Adipocyte (in vitro differentiated cells): Measurements from ENCODE around the gene ZNF786.
A peak's percentile ranks its signal among the peaks of the same experiment; 100 is the strongest.
"Not testable (repeated sequence)": the region's sequence is repeated elsewhere in the genome, so short reads cannot be mapped to it uniquely, and the experiment has no call there.

Experiments
- DNase-seq: peaks from one replicate; pipeline ENCODE4 v3.0.0-alpha.2; 2015; ENCODE audit warnings: low read depth
- H3K27me3 ChIP-seq: replicated peaks from 2 replicates; pipeline ENCODE4 v1.7.0; 2013; ENCODE audit warnings: mild to moderate bottlenecking, low read length, moderate library complexity; ENCODE audit not compliant: control insufficient read depth, insufficient read depth
- H3K36me3 ChIP-seq: 2 replicates; pipeline ENCODE4 v1.7.0; 2013; ENCODE audit warnings: low read length, mild to moderate bottlenecking, moderate library complexity; ENCODE audit not compliant: control insufficient read depth, insufficient read depth, severe bottlenecking
- H3K4me1 ChIP-seq: 2 replicates; pipeline ENCODE4 v1.7.0; 2013; ENCODE audit warnings: mild to moderate bottlenecking, low read length, moderate library complexity; ENCODE audit not compliant: control insufficient read depth, insufficient read depth
- H3K4me3 ChIP-seq: 2 replicates; pipeline ENCODE4 v1.7.0; 2013; ENCODE audit warnings: mild to moderate bottlenecking, low read length, moderate library complexity
- H3K9ac ChIP-seq: 2 replicates; pipeline ENCODE4 v1.7.0; 2013; ENCODE audit warnings: mild to moderate bottlenecking, low read length, moderate library complexity
- H3K9me3 ChIP-seq: 2 replicates; pipeline ENCODE4 v1.7.0; 2013; ENCODE audit warnings: mild to moderate bottlenecking, low read length, moderate library complexity; ENCODE audit not compliant: control insufficient read depth

ZNF786 gene

DNA sequence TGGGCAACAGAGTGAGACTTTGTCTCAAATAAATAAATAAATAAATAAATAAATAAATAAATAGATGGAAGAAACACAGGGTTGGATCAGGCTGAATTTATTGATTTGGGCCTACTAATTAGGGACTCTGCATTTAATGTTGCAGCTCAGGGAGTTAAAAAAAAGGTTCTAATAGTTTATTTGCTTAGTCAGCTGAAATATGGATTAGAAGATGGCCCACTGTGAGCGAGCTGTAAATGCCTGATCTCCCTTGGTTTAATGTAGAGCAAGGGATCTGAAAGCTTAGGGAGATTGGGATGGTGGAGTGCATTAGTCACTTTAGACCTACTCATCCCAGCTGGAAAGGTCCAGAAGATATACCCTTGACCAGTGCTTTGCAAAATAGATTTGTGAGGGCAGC lies 37.1 kb downstream of the ZNF786 start:
- H3K9ac ChIP-seq = no peak overlapping the region
- no peaks in the 10 kb centered on the region for H3K4me1 ChIP-seq
- peaks cover 4% of the 10 kb centered on the region for H3K27me3 ChIP-seq
- H3K4me3 ChIP-seq = no peak overlapping the region
- no peaks in the 10 kb centered on the region for H3K9me3 ChIP-seq
- no peaks in the 10 kb centered on the region for H3K36me3 ChIP-seq
- no peak for DNase-seq

DNA sequence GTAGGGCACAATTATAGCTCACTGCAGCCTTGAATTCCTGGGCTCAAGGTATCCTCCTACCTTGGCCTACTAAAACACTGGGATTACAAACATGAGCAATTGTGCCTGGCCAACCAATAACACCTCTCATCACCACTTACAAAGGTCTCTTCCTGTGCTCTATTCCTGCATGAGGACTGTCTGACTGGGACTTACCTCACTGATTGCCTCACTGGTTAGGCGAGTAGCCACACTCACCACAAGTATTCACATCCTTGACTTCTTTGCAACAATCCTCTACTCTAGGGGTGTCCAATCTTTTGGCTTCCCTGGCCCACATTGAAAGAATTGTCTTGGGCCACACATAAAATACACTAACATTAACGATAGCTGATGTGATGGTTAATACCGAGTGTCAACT lies 39.6 kb downstream of the ZNF786 start:
- Histone ChIP-seq H3K36me3 (no peaks in the 10 kb centered on the region), H3K4me3 (no peak overlapping the region), H3K9ac (no peak overlapping the region), H3K27me3 (peaks cover 4% of the 10 kb centered on the region), H3K9me3 (no peaks in the 10 kb centered on the region), H3K4me1 (no peaks in the 10 kb centered on the region)
- DNase-seq = no peak

DNA sequence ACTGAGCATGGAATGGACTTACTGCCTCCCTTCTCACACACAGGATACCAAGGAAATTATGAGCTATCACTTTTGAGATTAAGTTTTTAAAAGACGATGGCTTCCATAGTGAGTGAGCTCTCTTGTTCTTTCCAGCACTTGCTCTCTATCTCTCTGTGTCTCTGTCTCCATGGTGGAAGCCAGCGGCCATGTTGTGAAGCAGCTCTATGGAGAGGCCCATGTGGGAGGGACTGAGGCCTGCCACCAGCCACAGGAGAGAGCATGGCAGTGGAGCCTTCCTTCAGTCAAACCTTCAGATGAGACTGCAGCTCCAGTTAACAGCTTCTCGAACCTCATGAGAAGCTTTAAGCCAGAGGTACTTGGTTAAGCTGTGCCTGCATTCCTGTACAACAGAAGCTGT lies 41.7 kb downstream of the ZNF786 start:
- H3K4me3 ChIP-seq = no peak overlapping the region
- H3K4me1 ChIP-seq = no peaks in the 10 kb centered on the region
- peaks cover 4% of the 10 kb centered on the region for H3K27me3 ChIP-seq
- no peak for DNase-seq
- H3K36me3 ChIP-seq = no peaks in the 10 kb centered on the region
- H3K9ac ChIP-seq = no peak overlapping the region
- no peaks in the 10 kb centered on the region for H3K9me3 ChIP-seq

DNA sequence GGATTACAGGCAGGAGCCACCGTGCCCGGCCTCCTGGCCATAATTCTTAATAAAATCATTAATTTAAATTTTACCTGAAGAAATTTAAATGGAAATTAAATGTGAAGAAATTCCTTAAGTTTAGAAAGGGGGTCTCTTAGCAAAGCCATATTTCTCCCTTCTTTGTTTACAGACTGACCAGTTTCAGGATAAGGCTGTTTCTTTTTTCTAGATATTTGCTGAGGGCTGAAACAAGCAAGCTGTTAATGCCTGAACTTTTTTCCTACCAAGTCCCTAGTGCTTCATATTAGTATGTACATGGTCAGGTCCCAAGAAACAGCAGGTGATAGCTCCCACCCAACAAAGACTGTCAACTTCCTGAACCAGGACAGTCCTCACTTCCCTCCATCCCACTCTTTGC lies 44.1 kb downstream of the ZNF786 start:
- H3K4me3 ChIP-seq = no peak overlapping the region
- H3K9me3 ChIP-seq = no peaks in the 10 kb centered on the region
- no peak for DNase-seq
- H3K9ac ChIP-seq = no peak overlapping the region
- H3K27me3 ChIP-seq = peaks cover 3% of the 10 kb centered on the region
- H3K36me3 ChIP-seq = no peaks in the 10 kb centered on the region
- no peaks in the 10 kb centered on the region for H3K4me1 ChIP-seq

DNA sequence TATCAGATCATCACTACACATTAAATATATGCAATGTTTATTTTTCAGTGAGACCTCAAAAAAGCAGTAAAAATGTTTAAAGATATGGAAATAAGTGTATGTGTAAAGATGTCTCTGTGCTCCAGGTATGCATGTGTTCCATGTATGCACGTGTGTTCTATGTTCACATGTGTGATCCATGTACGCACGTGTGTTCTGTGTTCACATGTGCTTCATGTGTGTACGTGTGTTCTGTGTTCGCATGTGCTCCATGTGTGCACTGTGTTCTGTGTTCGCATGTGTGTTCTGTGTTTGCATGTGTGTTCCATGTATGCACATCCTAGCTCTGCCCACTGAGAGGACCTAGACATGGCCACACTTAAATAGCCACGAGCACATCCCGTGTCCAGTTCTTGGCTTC lies 46.6 kb downstream of the ZNF786 start:
- H3K36me3 ChIP-seq = no peaks in the 10 kb centered on the region
- H3K9me3 ChIP-seq = no peaks in the 10 kb centered on the region
- H3K9ac ChIP-seq = no peak overlapping the region
- H3K4me3 ChIP-seq = no peak overlapping the region
- no peaks in the 10 kb centered on the region for H3K4me1 ChIP-seq
- no peak for DNase-seq
- no peaks in the 10 kb centered on the region for H3K27me3 ChIP-seq

DNA sequence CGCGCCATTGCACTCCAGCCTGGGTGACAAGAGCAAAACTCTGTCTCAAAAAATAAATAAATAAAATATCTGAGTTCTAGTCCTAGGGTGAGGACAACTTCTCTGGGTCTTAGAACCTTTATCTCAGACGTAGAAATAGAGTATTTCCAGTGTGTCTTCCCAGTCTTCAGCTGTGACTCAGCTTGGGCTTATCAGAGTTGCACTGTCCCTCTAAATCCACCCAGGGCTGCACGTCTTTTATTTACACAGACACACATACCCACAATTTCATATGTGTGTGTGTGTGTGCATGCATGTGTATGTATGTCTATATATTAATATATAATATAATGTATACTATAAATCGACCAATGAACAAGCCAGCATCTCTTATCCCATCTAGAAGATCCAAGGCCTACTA lies 49.2 kb downstream of the ZNF786 start:
- DNase-seq = no peak
- H3K36me3 ChIP-seq = no peaks in the 10 kb centered on the region
- H3K4me3 ChIP-seq = no peak overlapping the region

DNA sequence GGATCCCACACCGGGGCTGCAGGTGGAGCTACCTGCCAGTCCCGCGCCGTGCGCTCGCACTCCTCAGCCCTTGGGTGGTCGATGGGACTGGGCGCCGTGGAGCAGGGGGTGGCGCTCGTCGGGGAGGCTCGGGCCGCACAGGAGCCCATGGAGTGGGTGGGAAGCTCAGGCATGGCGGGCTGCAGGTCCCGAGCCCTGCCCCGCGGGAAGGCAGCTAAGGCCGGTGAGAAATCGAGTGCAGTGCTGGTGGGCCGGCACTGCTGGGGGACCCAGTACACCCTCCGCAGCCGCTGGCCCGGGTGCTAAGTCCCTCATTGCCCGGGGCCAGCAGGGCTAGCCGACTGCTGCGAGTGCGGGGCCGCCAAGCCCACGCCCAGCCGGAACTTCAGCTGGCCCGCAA lies 51.9 kb downstream of the ZNF786 start:
- H3K27me3 ChIP-seq, H3K9me3 ChIP-seq, H3K4me1 ChIP-seq, H3K36me3 ChIP-seq, H3K4me3 ChIP-seq, H3K9ac ChIP-seq, DNase-seq: not testable (repeated sequence)

More for the DNA sequence above, 49.2 kb downstream of the ZNF786 start:
- H3K4me1 ChIP-seq = no peaks in the 10 kb centered on the region
- H3K27me3 ChIP-seq = peaks cover 3% of the 10 kb centered on the region
- peaks cover 4% of the 10 kb centered on the region for H3K9me3 ChIP-seq
- H3K9ac ChIP-seq = no peak overlapping the region

DNA sequence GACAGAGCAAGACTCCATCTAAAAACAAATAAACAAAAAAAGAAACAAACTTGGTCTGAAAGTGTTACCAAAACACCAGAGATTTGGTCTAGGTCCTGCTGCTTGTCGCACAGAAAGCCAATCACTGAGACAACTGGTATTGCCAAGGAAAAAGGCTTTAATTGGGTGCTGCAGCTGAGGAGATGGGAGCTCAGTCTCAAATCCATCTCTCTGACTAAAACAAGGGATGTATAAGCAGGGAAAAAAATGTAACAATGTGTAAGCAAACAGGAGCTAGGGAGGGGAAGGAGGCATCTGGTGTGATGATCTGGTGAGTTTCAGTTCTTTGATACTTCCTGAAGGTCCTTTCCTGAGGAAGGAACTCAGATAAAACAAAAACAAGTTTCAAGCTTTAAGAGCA lies 53.8 kb downstream of the ZNF786 start:
- DNase-seq = no peak

DNA sequence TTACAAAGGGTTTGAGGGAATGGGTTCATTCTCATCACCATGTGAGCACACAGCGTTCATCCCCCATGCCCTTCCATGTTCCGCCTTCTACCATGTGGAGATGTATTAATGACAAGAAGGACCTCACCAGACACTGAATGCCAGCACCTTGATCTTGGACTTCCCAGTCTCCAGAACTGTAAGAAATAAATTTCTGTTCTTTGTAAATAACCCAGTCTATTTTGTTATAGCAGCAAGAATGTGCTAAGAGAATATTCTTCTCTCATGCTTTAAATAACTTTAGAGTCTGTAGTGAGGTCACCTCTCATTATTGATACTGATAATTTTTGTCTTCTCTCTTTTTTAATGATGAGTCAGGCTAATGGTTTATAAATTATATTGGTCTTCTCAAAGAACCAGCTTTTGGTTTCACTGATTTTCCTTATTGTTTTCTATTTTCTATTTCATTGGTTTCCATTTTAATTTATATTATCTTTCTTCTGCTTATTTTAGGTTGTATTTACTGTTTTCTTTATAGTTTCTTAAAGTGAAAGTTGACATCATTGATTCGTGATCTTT lies 59.1 kb downstream of the ZNF786 start:
- no peak for DNase-seq
- H3K36me3 ChIP-seq = no peaks in the 10 kb centered on the region
- no peaks in the 10 kb centered on the region for H3K9me3 ChIP-seq
- H3K27me3 ChIP-seq = no peaks in the 10 kb centered on the region
- no peak overlapping the region for H3K9ac ChIP-seq
- H3K4me3 ChIP-seq = no peak overlapping the region
- H3K4me1 ChIP-seq = peaks cover 17% of the 10 kb centered on the region

More for the DNA sequence above, 53.8 kb downstream of the ZNF786 start:
- Histone ChIP-seq H3K27me3 (peaks cover 3% of the 10 kb centered on the region), H3K9me3 (peaks cover 4% of the 10 kb centered on the region), H3K36me3 (no peaks in the 10 kb centered on the region), H3K4me3 (no peak overlapping the region), H3K4me1 (no peaks in the 10 kb centered on the region), H3K9ac (no peak overlapping the region)

DNA sequence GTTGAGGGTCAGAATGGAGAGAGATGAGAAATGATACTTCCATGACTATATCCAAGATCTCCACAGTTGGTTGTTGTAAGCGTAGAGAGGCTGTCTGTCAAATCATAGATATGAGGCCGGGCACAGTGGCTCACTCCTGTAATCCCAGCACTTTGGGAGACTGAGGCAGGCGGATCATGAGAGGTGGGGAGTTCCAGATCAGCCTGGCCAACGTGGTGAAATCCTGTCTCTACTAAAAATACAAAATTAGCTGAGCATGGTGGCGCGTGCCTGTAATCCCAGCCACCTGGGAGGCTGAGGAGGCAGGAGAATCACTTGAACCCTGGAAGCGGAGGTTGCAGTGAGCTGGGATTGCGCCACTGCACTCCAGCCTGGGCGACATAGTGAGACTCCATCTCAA lies 60.1 kb downstream of the ZNF786 start:
- not testable (repeated sequence) for H3K4me3 ChIP-seq, H3K27me3 ChIP-seq, H3K9me3 ChIP-seq, DNase-seq, H3K9ac ChIP-seq, H3K36me3 ChIP-seq
- peaks cover 17% of the 10 kb centered on the region for H3K4me1 ChIP-seq

DNA sequence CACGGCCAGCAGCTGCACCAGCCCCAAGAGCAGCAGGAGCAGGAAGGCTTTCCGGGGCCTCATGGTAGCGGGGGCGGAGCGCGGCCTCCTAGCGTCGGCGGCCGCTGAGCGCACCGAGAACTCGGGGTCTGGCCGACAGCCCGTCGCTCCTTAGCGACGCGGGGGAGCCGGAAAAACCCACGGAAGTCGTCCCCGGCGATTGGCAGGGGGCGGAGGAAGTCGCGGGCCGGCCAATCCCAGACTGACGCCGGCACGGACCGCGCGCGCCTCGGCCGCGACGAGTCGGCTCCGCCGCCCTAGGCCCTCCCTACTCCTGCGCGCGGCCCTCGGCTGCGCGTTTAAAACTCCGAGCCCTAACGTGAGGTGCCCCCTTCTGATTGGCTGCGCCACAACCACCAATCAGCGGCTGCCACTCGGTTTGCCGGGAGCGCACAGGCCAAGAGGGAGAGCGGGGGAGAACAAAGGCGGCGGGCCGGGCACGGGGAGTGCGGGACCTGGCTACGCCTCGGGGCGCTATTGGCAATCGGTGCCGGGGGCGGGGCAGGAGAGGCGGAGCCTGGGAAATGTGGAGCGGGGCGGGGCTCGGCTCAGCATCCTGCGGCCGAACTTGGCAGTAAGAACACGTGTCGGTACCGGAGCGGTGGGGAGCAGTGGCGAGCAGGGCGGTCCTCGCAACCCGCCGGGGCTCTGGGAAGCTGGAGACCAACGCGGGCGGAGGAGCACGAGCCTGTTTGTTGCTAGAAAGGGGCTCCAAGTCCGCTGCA lies 62.0 kb downstream of the ZNF786 start, which contains the start of gene PDIA4:
Gene PDIA4 (minus strand): TSS at position 160 of the 764 bp plus-strand sequence. CDS start 97 bp downstream, at position 63.
- Histone ChIP-seq H3K4me3 (peak within 1 kb of the TSS; percentile 94), H3K9ac (peak within 1 kb of the TSS; percentile 95), H3K4me1 (peaks cover 17% of the 10 kb centered on the region), H3K36me3 (no peaks in the 10 kb centered on the region), H3K27me3 (no peaks in the 10 kb centered on the region), H3K9me3 (no peaks in the 10 kb centered on the region)
- DNase-seq = peak; percentile 99
